ENCODE measurements around the gene BRD1.

DNA sequence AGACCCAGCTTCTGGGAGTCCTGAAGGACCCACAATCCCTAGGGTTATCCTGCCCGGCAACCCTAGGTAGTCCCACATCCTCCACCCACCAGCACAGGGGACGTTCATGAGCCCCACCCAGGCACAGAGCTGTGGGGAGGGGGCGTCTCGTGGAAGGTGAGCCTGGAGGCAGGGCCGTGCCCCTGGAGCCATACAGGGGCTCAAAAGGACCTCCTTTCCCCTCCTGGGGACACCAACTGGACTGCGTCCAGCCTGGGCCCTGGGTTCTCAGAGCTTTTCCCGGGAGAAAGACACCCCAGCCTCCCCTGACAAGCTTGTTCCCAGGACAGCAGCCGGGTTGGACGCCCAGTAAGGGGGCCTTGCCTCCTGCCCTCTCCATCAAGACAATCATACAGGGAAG, 78.4 kb downstream of the BRD1 start:
- TF ChIP-seq, protein P1, sequence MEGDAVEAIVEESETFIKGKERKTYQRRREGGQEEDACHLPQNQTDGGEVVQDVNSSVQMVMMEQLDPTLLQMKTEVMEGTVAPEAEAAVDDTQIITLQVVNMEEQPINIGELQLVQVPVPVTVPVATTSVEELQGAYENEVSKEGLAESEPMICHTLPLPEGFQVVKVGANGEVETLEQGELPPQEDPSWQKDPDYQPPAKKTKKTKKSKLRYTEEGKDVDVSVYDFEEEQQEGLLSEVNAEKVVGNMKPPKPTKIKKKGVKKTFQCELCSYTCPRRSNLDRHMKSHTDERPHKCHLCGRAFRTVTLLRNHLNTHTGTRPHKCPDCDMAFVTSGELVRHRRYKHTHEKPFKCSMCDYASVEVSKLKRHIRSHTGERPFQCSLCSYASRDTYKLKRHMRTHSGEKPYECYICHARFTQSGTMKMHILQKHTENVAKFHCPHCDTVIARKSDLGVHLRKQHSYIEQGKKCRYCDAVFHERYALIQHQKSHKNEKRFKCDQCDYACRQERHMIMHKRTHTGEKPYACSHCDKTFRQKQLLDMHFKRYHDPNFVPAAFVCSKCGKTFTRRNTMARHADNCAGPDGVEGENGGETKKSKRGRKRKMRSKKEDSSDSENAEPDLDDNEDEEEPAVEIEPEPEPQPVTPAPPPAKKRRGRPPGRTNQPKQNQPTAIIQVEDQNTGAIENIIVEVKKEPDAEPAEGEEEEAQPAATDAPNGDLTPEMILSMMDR (conservative IDR thresholded peaks at IDR 0.05; ENCODE audit: low read depth, low read length) = no peak
- TF ChIP-seq EZH2 (IDR thresholded peaks at IDR 0.05; ENCODE audit: borderline replicate concordance, low read depth, low read length, poor library complexity, severe bottlenecking) = no peak

Data from A673 (cell line).